GM23338 (cell line): ENCODE data around the gene NCKAP5. TPM values are rescaled to one million over a fixed set of nuclear protein-coding genes. Genes with fewer than 3 reads are reported as not detected.
A peak's percentile ranks its signal among the peaks of the same experiment; 100 is the strongest.

Source experiments
- ATAC-seq: fragments of 200-7000 bp; cut with Tn5 transposase; 3 replicates; pipeline ENCODE4 v1.9.1; 2020
- DNase-seq: peaks from one replicate; pipeline ENCODE4 v3.0.0-alpha.2; 2015; ENCODE audit warnings: low spot score
- H2AFZ ChIP-seq: fragments of 200-600 bp; sonication (generic); 2 replicates; pipeline ENCODE4 v1.8.0; 2016; ENCODE audit warnings: antibody characterized with exemption, mild to moderate bottlenecking, moderate library complexity
- H3F3A ChIP-seq: fragments of 200-600 bp; sonication (generic); replicated peaks from 2 replicates; pipeline ENCODE4 v1.8.0; 2017; ENCODE audit warnings: antibody characterized with exemption, mixed run types, low read depth
- H3K27ac ChIP-seq: fragments of 200-600 bp; sonication (generic); 2 replicates; pipeline ENCODE4 v1.6.1; 2016; ENCODE audit warnings: low read depth
- H3K27me3 ChIP-seq: fragments of 200-600 bp; sonication (generic); 2 replicates; pipeline ENCODE4 v1.8.0; 2016; ENCODE audit warnings: mild to moderate bottlenecking, mixed run types, moderate library complexity; ENCODE audit not compliant: insufficient read depth
- H3K36me3 ChIP-seq: fragments of 200-600 bp; sonication (generic); 2 replicates; pipeline ENCODE4 v1.8.0; 2016; ENCODE audit warnings: mild to moderate bottlenecking; ENCODE audit not compliant: insufficient read depth
- H3K4me1 ChIP-seq: fragments of 200-600 bp; sonication (generic); 2 replicates; pipeline ENCODE4 v1.8.0; 2016; ENCODE audit warnings: mild to moderate bottlenecking, moderate library complexity; ENCODE audit not compliant: insufficient read depth
- H3K4me2 ChIP-seq: fragments of 200-600 bp; sonication (generic); 2 replicates; pipeline ENCODE4 v1.7.1; 2017; ENCODE audit warnings: mixed run types
- H3K4me3 ChIP-seq: fragments of 200-600 bp; sonication (generic); 2 replicates; pipeline ENCODE4 v1.6.1; 2016; ENCODE audit warnings: mixed run types
- H3K79me2 ChIP-seq: fragments of 200-600 bp; sonication (generic); replicated peaks from 2 replicates; pipeline ENCODE4 v1.8.0; 2017; ENCODE audit warnings: mild to moderate bottlenecking; ENCODE audit not compliant: insufficient read depth
- H3K9me2 ChIP-seq: fragments of 200-600 bp; sonication (generic); 2 replicates; pipeline ENCODE4 v1.8.0; 2017; ENCODE audit not compliant: insufficient read depth
- H4K20me1 ChIP-seq: fragments of 200-600 bp; sonication (generic); replicated peaks from 2 replicates; pipeline ENCODE4 v1.8.0; 2017; ENCODE audit warnings: mild to moderate bottlenecking; ENCODE audit not compliant: insufficient read depth
- H3K27ac Mint-ChIP-seq: 2 replicates; pipeline ENCODE4 v1.8.0; 2020; ENCODE audit warnings: inconsistent platforms, mild to moderate bottlenecking, moderate library complexity, mixed read lengths
- H3K27me3 Mint-ChIP-seq: 3 replicates; pipeline ENCODE4 v1.8.0; 2022; ENCODE audit warnings: low read depth, mild to moderate bottlenecking, moderate library complexity, mixed read lengths, inconsistent platforms; ENCODE audit not compliant: insufficient read depth, poor library complexity
- H3K36me3 Mint-ChIP-seq: 3 replicates; pipeline ENCODE4 v1.8.0; 2021; ENCODE audit warnings: low read depth, mild to moderate bottlenecking, inconsistent platforms, moderate library complexity, mixed read lengths
- H3K4me1 Mint-ChIP-seq: 3 replicates; pipeline ENCODE4 v1.8.0; 2020; ENCODE audit warnings: mild to moderate bottlenecking, inconsistent platforms, mixed read lengths
- H3K4me3 Mint-ChIP-seq: 3 replicates; pipeline ENCODE4 v1.8.0; 2021; ENCODE audit warnings: moderate library complexity, mild to moderate bottlenecking, inconsistent platforms, mixed read lengths
- H3K9me3 Mint-ChIP-seq: 3 replicates; pipeline ENCODE4 v1.8.0; 2020; ENCODE audit warnings: moderate library complexity, mild to moderate bottlenecking, inconsistent platforms, mixed read lengths
- CREB1 ChIP-seq: fragments of 250-450 bp; sonication (Bioruptor Pico); IDR thresholded peaks from 2 replicates; pipeline ENCODE4 v1.5.0; 2020; ENCODE audit warnings: low read depth, mild to moderate bottlenecking, moderate library complexity
- CTCF ChIP-seq, 2 experiments: fragments of 200-600 bp in 1 of 2; sonication (generic) in 1 of 2; conservative IDR thresholded peaks; 2 replicates each; pipeline versions ENCODE4 v1.5.1 to v1.6.1; 2016 to 2017; ENCODE audit warnings: antibody characterized with exemption in 2 of 2, low read depth in 2 of 2, mild to moderate bottlenecking in 2 of 2, moderate library complexity in 1 of 2
- ETS1 ChIP-seq: IDR thresholded peaks from 2 replicates; pipeline ENCODE4 v1.6.1; 2016; ENCODE audit warnings: antibody characterized with exemption
- EZH2 ChIP-seq: fragments of 200-600 bp; sonication (generic); IDR thresholded peaks from one replicate; pipeline ENCODE4 v1.8.0; 2017; ENCODE audit warnings: antibody characterized with exemption, mild to moderate bottlenecking, low read depth; ENCODE audit not compliant: unreplicated experiment
- EZH2phosphoT487 ChIP-seq: fragments of 200-600 bp; sonication (generic); IDR thresholded peaks from one replicate; pipeline ENCODE4 v1.8.1; 2018; ENCODE audit warnings: antibody characterized with exemption; ENCODE audit not compliant: unreplicated experiment
- JUNB ChIP-seq: IDR thresholded peaks from one replicate; pipeline ENCODE4 v1.6.1; 2016; ENCODE audit warnings: antibody characterized with exemption; ENCODE audit not compliant: unreplicated experiment
- NANOG ChIP-seq: IDR thresholded peaks from 2 replicates; pipeline ENCODE4 v1.6.1; 2016; ENCODE audit warnings: antibody characterized with exemption, borderline replicate concordance
- POLR2AphosphoS5 ChIP-seq: IDR thresholded peaks from 2 replicates; pipeline ENCODE4 v1.6.1; 2016; ENCODE audit warnings: antibody characterized with exemption, low read depth
- REST ChIP-seq: IDR thresholded peaks from one replicate; pipeline ENCODE4 v1.6.1; 2018; ENCODE audit warnings: antibody characterized with exemption; ENCODE audit not compliant: unreplicated experiment
- STAT1 ChIP-seq: IDR thresholded peaks from one replicate; pipeline ENCODE4 v1.6.1; 2016; ENCODE audit warnings: antibody characterized with exemption; ENCODE audit not compliant: unreplicated experiment
- ZNF114 ChIP-seq: fragments of 250-450 bp; sonication (Bioruptor Pico); IDR thresholded peaks from 2 replicates; pipeline ENCODE4 v1.5.0; 2020; ENCODE audit warnings: mild to moderate bottlenecking, moderate library complexity
- ZNF331 ChIP-seq: fragments of 250-450 bp; sonication (Bioruptor Pico); IDR thresholded peaks from 2 replicates; pipeline ENCODE4 v1.5.0; 2020; ENCODE audit warnings: low read depth, mild to moderate bottlenecking, moderate library complexity
- ZNF462 ChIP-seq: fragments of 250-450 bp; sonication (Bioruptor Pico); IDR thresholded peaks from 2 replicates; pipeline ENCODE4 v1.5.0; 2020; ENCODE audit warnings: mild to moderate bottlenecking, moderate library complexity
- polyA plus RNA-seq: library from polyadenylated mRNA; unstranded; fragments of >200 nt; fragmentation: Nextera tagmentation; extraction: Ambion mirVana; gene quantifications from 2 replicates; pipeline ENCODE4 v1.2.1, GENCODE V29; 2016
- total RNA-seq: library from RNA; depleted of rRNA; stranded (reverse); fragments of >200 nt; shearing (Covaris generic); gene quantifications from 2 replicates; pipeline ENCODE4 v1.2.3, GENCODE V29; 2014

NCKAP5 gene
- total and polyA plus RNA-seq, 2 experiments from 2014 or later: 0.34 to 0.73 TPM

GRCh38 chr2:132876745-132877391 lies 691.4 kb downstream of the NCKAP5 start:
- peaks cover 15% of the 10 kb centered on the region for H3K4me1 Mint-ChIP-seq
- no peaks in the 10 kb centered on the region for H3K36me3 Mint-ChIP-seq
- ATAC-seq: no peak

More at GRCh38 chr2:132876745-132877391, 691.4 kb downstream of the NCKAP5 start:
- no peak for DNase-seq
- no peaks in the 10 kb centered on the region for H3K36me3 ChIP-seq
- H3K27ac ChIP-seq: no peak overlapping the region
- H3K27me3 Mint-ChIP-seq: peaks cover 2% of the 10 kb centered on the region
- no peaks in the 10 kb centered on the region; the same call in 2 of the 3 replicates for H3K9me3 Mint-ChIP-seq
- no peak for TF ChIP-seq EZH2phosphoT487
- TF ChIP-seq ZNF114: no peak
- no peak for TF ChIP-seq REST
- TF ChIP-seq CTCF (conservative IDR thresholded peaks at IDR 0.05; ENCODE audit: low read depth in 2 of 2): no peak
- TF ChIP-seq CREB1 (CRISPR knock-in tag): no peak
- TF ChIP-seq POLR2AphosphoS5: no peak
- no peak for TF ChIP-seq ZNF331 (CRISPR knock-in tag)
- no peak for TF ChIP-seq EZH2
- TF ChIP-seq ZNF462 (CRISPR knock-in tag): no peak
- no peak for TF ChIP-seq JUNB
- no peak for TF ChIP-seq NANOG
- TF ChIP-seq ETS1: no peak
- no peak for TF ChIP-seq STAT1
- H3K4me1 ChIP-seq: peaks cover 15% of the 10 kb centered on the region
- H3K27ac Mint-ChIP-seq: 0 out of 2 replicates have a peak overlapping the region, but pooled peaks have one; percentile 24
- no peak overlapping the region for H3K4me3 Mint-ChIP-seq
- H2AFZ ChIP-seq: no peak overlapping the region
- H3F3A ChIP-seq: no peaks in the 10 kb centered on the region
- no peak overlapping the region for H3K4me2 ChIP-seq
- no peaks in the 10 kb centered on the region for H3K9me2 ChIP-seq
- no peaks in the 10 kb centered on the region for H3K27me3 ChIP-seq
- H4K20me1 ChIP-seq: no peaks in the 10 kb centered on the region
- H3K79me2 ChIP-seq: no peaks in the 10 kb centered on the region
- H3K4me3 ChIP-seq: no peak overlapping the region
